Naive B cell (primary cell): ENCODE results near the gene TFCP2. TPM values are rescaled to one million over a fixed set of nuclear protein-coding genes. Genes with fewer than 3 reads are reported as not detected.
A peak's percentile ranks its signal among the peaks of the same experiment; 100 is the strongest.
"Not testable (repeated sequence)": the region's sequence is repeated elsewhere in the genome, so short reads cannot be mapped to it uniquely, and the experiment has no call there.

ENCODE experiments used
- ATAC-seq, 2 donors: fragments of 150-1000 bp; cut with Tn5 transposase; 2 replicates each; pipeline ENCODE4 v1.10.0; 2021; ENCODE audit warnings: low read depth in 2 of 2, mild to moderate bottlenecking in 2 of 2, moderate library complexity in 2 of 2
- DNase-seq: peaks from one replicate; pipeline ENCODE4 v3.0.0; 2022
- H3K27ac Mint-ChIP-seq, 6 donors: one replicate each; pipeline ENCODE4 v1.8.0; 2020 to 2022; ENCODE audit warnings: mild to moderate bottlenecking in 6 of 6, mixed read lengths in 6 of 6, moderate library complexity in 5 of 6, inconsistent platforms in 2 of 6
- H3K27me3 Mint-ChIP-seq, 3 donors: one replicate each; pipeline ENCODE4 v1.8.0; 2021 to 2022; ENCODE audit warnings: mixed read lengths in 3 of 3, mild to moderate bottlenecking in 1 of 3
- H3K36me3 Mint-ChIP-seq, 2 donors: one replicate each; pipeline ENCODE4 v1.8.0; 2020 to 2022; ENCODE audit warnings: mixed read lengths in 2 of 2, inconsistent platforms in 1 of 2, mild to moderate bottlenecking in 1 of 2
- H3K4me1 Mint-ChIP-seq, 3 donors: one replicate each; pipeline ENCODE4 v1.8.0; 2020 to 2022; ENCODE audit warnings: mixed read lengths in 3 of 3, inconsistent platforms in 1 of 3, mild to moderate bottlenecking in 1 of 3, moderate library complexity in 1 of 3
- H3K4me3 Mint-ChIP-seq, 8 donors: one replicate each; pipeline ENCODE4 v1.8.0; 2020 to 2022; ENCODE audit warnings: mild to moderate bottlenecking in 8 of 8, mixed read lengths in 8 of 8, moderate library complexity in 8 of 8, inconsistent platforms in 2 of 8
- H3K9me3 Mint-ChIP-seq, 7 donors: one replicate each; pipeline ENCODE4 v1.8.0; 2020 to 2022; ENCODE audit warnings: mixed read lengths in 7 of 7, mild to moderate bottlenecking in 5 of 7, inconsistent platforms in 2 of 7, moderate library complexity in 1 of 7
- polyA plus RNA-seq, 6 donors: library from polyadenylated mRNA; unstranded; fragments of 300-500 nt; fragmentation: Illumina TruSeq; gene quantifications; one replicate each; pipeline ENCODE4 v1.2.3, GENCODE V29; 2021; ENCODE audit warnings: low read depth in 6 of 6

The TFCP2 gene
- polyA plus RNA-seq = 10 to 100 TPM in 5 of 6 donors, 1 to 10 TPM in 1; 9.7 to 14.0 (median 13.1) TPM

GRCh38 chr12:51172515-51173431 is at the start of gene TFCP2:
Gene TFCP2, minus strand, starts transcription at chr12:51173135. Its CDS starts 713 bp downstream, at chr12:51172422.
- H3K27ac Mint-ChIP-seq = peak within 1 kb of the TSS in 4 of 6 donors; percentile 63 to 96 (median 92)
- DNase-seq (peak; percentile 92), ATAC-seq (peak; percentile 99)
- H3K9me3 Mint-ChIP-seq = no peaks in the 10 kb centered on the region
- no peaks in the 10 kb centered on the region for H3K27me3 Mint-ChIP-seq
- peak within 1 kb of the TSS in 4 of 8 donors; percentile 55 to 88 (median 82) for H3K4me3 Mint-ChIP-seq
- no peaks in the 10 kb centered on the region for H3K36me3 Mint-ChIP-seq
- peaks cover 8 to 15% (median 11%) of the 10 kb centered on the region in 3 donors for H3K4me1 Mint-ChIP-seq

GRCh38 chr12:51222461-51222860 is 49.5 kb upstream of the TFCP2 start:
- Mint-ChIP-seq H3K27me3 (no peaks in the 10 kb centered on the region), H3K27ac (no peak overlapping the region), H3K4me1 (peaks cover 7 to 16% (median 14%) of the 10 kb centered on the region in 3 donors), H3K9me3 (no peaks in the 10 kb centered on the region), H3K36me3 (no peaks in the 10 kb centered on the region), H3K4me3 (peak overlapping the region in 1 of 8 donors; percentile 24)
- no peak for DNase-seq
- no peak for ATAC-seq

GRCh38 chr12:51219857-51220256 is 46.9 kb upstream of the TFCP2 start:
- not testable (repeated sequence) for H3K9me3 Mint-ChIP-seq, H3K27me3 Mint-ChIP-seq, DNase-seq, H3K36me3 Mint-ChIP-seq, ATAC-seq
- peak overlapping the region in 3 of 8 donors; percentile 86 to 96 (median 96) for H3K4me3 Mint-ChIP-seq
- peaks cover 7 to 20% (median 19%) of the 10 kb centered on the region in 3 donors for H3K4me1 Mint-ChIP-seq
- peak overlapping the region in 1 of 6 donors; percentile 95 for H3K27ac Mint-ChIP-seq

- no peak for DNase-seq
- Mint-ChIP-seq H3K27ac (peak overlapping the region in 4 of 6 donors; percentile 67 to 95 (median 91)), H3K36me3 (no peaks in the 10 kb centered on the region), H3K9me3 (no peaks in the 10 kb centered on the region), H3K4me3 (peak overlapping the region in 7 of 8 donors; percentile 31 to 96 (median 86)), H3K27me3 (no peaks in the 10 kb centered on the region), H3K4me1 (peaks cover 10 to 22% (median 21%) of the 10 kb centered on the region in 3 donors)
- no peak for ATAC-seq
Measured at GRCh38 chr12:51219322-51219721, 46.4 kb upstream of the TFCP2 start.

GRCh38 chr12:51218607-51219161 is 45.7 kb upstream of the TFCP2 start:
- Mint-ChIP-seq H3K27ac (peak overlapping the region; percentile 90 to 99 (median 95)), H3K4me1 (peaks cover 12 to 25% (median 24%) of the 10 kb centered on the region in 3 donors), H3K27me3 (no peaks in the 10 kb centered on the region), H3K36me3 (no peaks in the 10 kb centered on the region), H3K9me3 (no peaks in the 10 kb centered on the region), H3K4me3 (peak overlapping the region; percentile 86 to 97 (median 95))
- ATAC-seq = no peak
- DNase-seq = no peak

GRCh38 chr12:51217968-51218606 is 45.2 kb upstream of the TFCP2 start, which contains the start of gene POU6F1:
Gene POU6F1, minus strand, starts transcription at chr12:51218062. Its CDS starts 11,226 bp downstream, at chr12:51206836.
- DNase-seq (peak; percentile 71), ATAC-seq (peak; percentile 75 to 77)
- Mint-ChIP-seq H3K36me3 (no peaks in the 10 kb centered on the region), H3K27ac (peak within 1 kb of the TSS; percentile 90 to 99 (median 95)), H3K9me3 (no peaks in the 10 kb centered on the region), H3K4me3 (peak within 1 kb of the TSS; percentile 86 to 97 (median 95)), H3K27me3 (no peaks in the 10 kb centered on the region), H3K4me1 (peaks cover 12 to 25% (median 24%) of the 10 kb centered on the region in 3 donors)

- no peaks in the 10 kb centered on the region for H3K27me3 Mint-ChIP-seq
- peak overlapping the region; percentile 84 to 99 (median 95) for H3K27ac Mint-ChIP-seq
- peak; percentile 61 to 65 for ATAC-seq
- no peaks in the 10 kb centered on the region for H3K9me3 Mint-ChIP-seq
- peak overlapping the region; percentile 86 to 97 (median 95) for H3K4me3 Mint-ChIP-seq
- no peaks in the 10 kb centered on the region for H3K36me3 Mint-ChIP-seq
- H3K4me1 Mint-ChIP-seq = peaks cover 12 to 25% (median 24%) of the 10 kb centered on the region in 3 donors
- DNase-seq = peak; percentile 58
Measured at GRCh38 chr12:51217133-51217967, 44.4 kb upstream of the TFCP2 start.

GRCh38 chr12:51216642-51217041 is 43.7 kb upstream of the TFCP2 start:
- H3K36me3 Mint-ChIP-seq = no peaks in the 10 kb centered on the region
- H3K27me3 Mint-ChIP-seq = no peaks in the 10 kb centered on the region
- peak overlapping the region; percentile 2 to 94 (median 86) for H3K27ac Mint-ChIP-seq
- ATAC-seq (no peak), DNase-seq (no peak)
- peak overlapping the region; percentile 39 to 92 (median 82) for H3K4me3 Mint-ChIP-seq
- no peaks in the 10 kb centered on the region for H3K9me3 Mint-ChIP-seq
- peaks cover 12 to 25% (median 24%) of the 10 kb centered on the region in 3 donors for H3K4me1 Mint-ChIP-seq

- peaks cover 16 to 30% (median 27%) of the 10 kb centered on the region in 3 donors for H3K4me1 Mint-ChIP-seq
- H3K4me3 Mint-ChIP-seq = peak overlapping the region in 2 of 8 donors; percentile 41 to 67
- H3K9me3 Mint-ChIP-seq = no peaks in the 10 kb centered on the region
- no peak for ATAC-seq
- no peak overlapping the region for H3K27ac Mint-ChIP-seq
- DNase-seq = no peak
- peaks cover 0 to 3% (median 0%) of the 10 kb centered on the region in 3 donors for H3K27me3 Mint-ChIP-seq
- no peaks in the 10 kb centered on the region for H3K36me3 Mint-ChIP-seq
Measured at GRCh38 chr12:51214895-51215294, 42.0 kb upstream of the TFCP2 start.

GRCh38 chr12:51210690-51211395 is 37.9 kb upstream of the TFCP2 start:
- no peak for DNase-seq
- peaks cover 8 to 12% (median 9%) of the 10 kb centered on the region in 3 donors for H3K4me1 Mint-ChIP-seq
- H3K9me3 Mint-ChIP-seq = no peaks in the 10 kb centered on the region
- no peaks in the 10 kb centered on the region for H3K36me3 Mint-ChIP-seq
- peak overlapping the region in 1 of 6 donors; percentile 59 for H3K27ac Mint-ChIP-seq
- no peak overlapping the region for H3K4me3 Mint-ChIP-seq
- H3K27me3 Mint-ChIP-seq = peaks cover 0 to 3% (median 0%) of the 10 kb centered on the region in 3 donors
- no peak for ATAC-seq

GRCh38 chr12:51209259-51209658 is 36.3 kb upstream of the TFCP2 start:
- DNase-seq (no peak), ATAC-seq (no peak)
- peaks cover 0 to 3% (median 0%) of the 10 kb centered on the region in 3 donors for H3K27me3 Mint-ChIP-seq
- no peak overlapping the region for H3K27ac Mint-ChIP-seq
- H3K9me3 Mint-ChIP-seq = no peaks in the 10 kb centered on the region
- no peaks in the 10 kb centered on the region for H3K36me3 Mint-ChIP-seq
- H3K4me3 Mint-ChIP-seq = peak overlapping the region in 1 of 8 donors; percentile 41
- H3K4me1 Mint-ChIP-seq = peaks cover 6 to 8% (median 6%) of the 10 kb centered on the region in 3 donors
